Pancreas (tissue), 10 donors: Measurements from ENCODE around the gene ALX4. TPM values are rescaled to one million over a fixed set of nuclear protein-coding genes. Genes with fewer than 3 reads are reported as not detected.

Experiments used
- ATAC-seq, 4 donors: fragments of 200-7000 bp; cut with Tn5 transposase; one replicate each; pipeline versions ENCODE4 v1.8.0 to v1.9.1; 2020; ENCODE audit warnings: mild to moderate bottlenecking in 4 of 4, moderate library complexity in 4 of 4
- DNase-seq, 6 donors: peaks; one replicate each; pipeline ENCODE4 v3.0.0-alpha.2; 2020
- FAIRE-seq: peaks from 2 replicates; lab custom pipeline; 2012; peaks lifted over from hg19 to GRCh38; lab: Jason Lieb, UNC
- H3K27ac ChIP-seq, 4 donors: fragments of 200-600 bp; sonication (generic); 1 replicate in 3 of 4; 2 replicates in 1 of 4; pipeline versions ENCODE4 v1.5.0 to v1.8.0; 2020
- H3K27me3 ChIP-seq, 4 donors: fragments of 200-600 bp; one replicate each; pipeline ENCODE4 v1.8.0; 2021
- H3K36me3 ChIP-seq, 3 donors: fragments of 200-600 bp; sonication (generic) in 1 of 3; one replicate each; pipeline versions ENCODE4 v1.5.0 to v1.8.0; 2020 to 2021
- H3K4me1 ChIP-seq, 3 donors: fragments of 200-600 bp; one replicate each; pipeline ENCODE4 v1.8.0; 2021
- H3K4me3 ChIP-seq, 4 donors: fragments of 200-600 bp; sonication (generic) in 2 of 4; one replicate each; pipeline versions ENCODE4 v1.5.0 to v1.8.0; 2020 to 2021
- H3K9me3 ChIP-seq, 4 donors: fragments of 200-600 bp; one replicate each; pipeline ENCODE4 v1.8.0; 2021
- CTCF ChIP-seq, 4 donors: fragments of 200-600 bp; sonication (generic) in 3 of 4; IDR thresholded peaks; one replicate each; pipeline versions ENCODE4 v1.5.0 to v1.8.0; 2021; ENCODE audit warnings: antibody characterized with exemption in 4 of 4
- WGBS, 2 donors: extraction: QIAGEN DNeasy Blood & Tissue Kit; methylation state at CpG; one replicate each; pipeline ENCODE4 v1.1.7; 2013; 5-methylcytosine and 5-hydroxymethylcytosine counted together
- intact Hi-C, 3 donors: fragments of 100-400 bp; cut with DNase I; formaldehyde crosslinking; loops; one replicate each; pipeline versions ENCODE4 v1.11.1 to v1.14.2; 2022
- polyA plus RNA-seq, 2 donors: library from polyadenylated mRNA; stranded (reverse); fragments of 200-250 nt; gene quantifications; one replicate each; pipeline ENCODE4 v1.2.3, GENCODE V29; 2013
- total RNA-seq, 6 donors: library from RNA; stranded (reverse); fragmentation: NEBNext Ultra II Directional in 4 of 6; extraction: Animal tissue kit (Norgen Biotek cat#: 25700) in 4 of 6; gene quantifications; one replicate each; pipeline versions ENCODE4 v1.2.1 to v1.2.4, GENCODE V29; 2021 to 2023
- donor health status: healthy with polysubstance abuse.
- donor health status: DM: no; HTN: no; CAD: no; lungs with moderate emphysema.
- donor health status: DM: no; HTN: no; CAD: no.
- donor health status: control.
- donor health status: control.
- donor health status: Bipolar disorder and iron deficiency.
- donor health status: DM: yes; HTN: yes; CAD: no.
- donor health status: DM: no; HTN: no; CAD: no.
- donor health status: DM: no; HTN: no; CAD: no.
- donor health status: DM: yes; HTN: yes; CAD: no.

Gene ALX4
- total and polyA plus RNA-seq, 8 donors, result 0.02 to 0.04 (median 0.03) TPM; not detected in 5

- no peaks in the 10 kb centered on the region for H3K4me1 ChIP-seq
- H3K36me3 ChIP-seq, result no peaks in the 10 kb centered on the region
- no peak for TF ChIP-seq CTCF (IDR thresholded peaks at IDR 0.05)
- no peak overlapping the region for H3K27ac ChIP-seq
- no peak overlapping the region for H3K4me3 ChIP-seq
- no peaks in the 10 kb centered on the region for H3K9me3 ChIP-seq
- ATAC-seq, result no peak
- intact Hi-C loops, result no loop called here
- FAIRE-seq, result no peak
- peak in 1 of 6 donors; percentile 44 for DNase-seq
- no peaks in the 10 kb centered on the region for H3K27me3 ChIP-seq
- WGBS, 2 donors, result 80 to 87% methylated on average over 7 of the region's 7 CpGs
These were observed 33.9 kb downstream of the ALX4 start for GRCh38 chr11:44275961-44276550.

- TF ChIP-seq CTCF (IDR thresholded peaks at IDR 0.05), result no peak
- Histone ChIP-seq H3K36me3 (no peaks in the 10 kb centered on the region), H3K4me1 (no peaks in the 10 kb centered on the region), H3K27me3 (no peaks in the 10 kb centered on the region), H3K27ac (no peak overlapping the region), H3K4me3 (no peak overlapping the region), H3K9me3 (no peaks in the 10 kb centered on the region)
- WGBS, 2 donors, result 90% methylated on average over 10 of the region's 10 CpGs
- DNase-seq, result peak in 1 of 6 donors; percentile 44
- intact Hi-C loops, result no loop called here
- no peak for ATAC-seq
- no peak for FAIRE-seq
These were observed 34.7 kb downstream of the ALX4 start for GRCh38 chr11:44275241-44275640.

- H3K36me3 ChIP-seq, result no peaks in the 10 kb centered on the region
- no peaks in the 10 kb centered on the region for H3K4me1 ChIP-seq
- H3K27me3 ChIP-seq, result no peaks in the 10 kb centered on the region
- intact Hi-C loops, result no loop called here
- 78 to 89% methylated on average over 1 of the region's 1 CpG for WGBS, 2 donors
- H3K4me3 ChIP-seq, result no peak overlapping the region
- H3K27ac ChIP-seq, result no peak overlapping the region
- TF ChIP-seq CTCF (IDR thresholded peaks at IDR 0.05), result no peak
- no peak for FAIRE-seq
- ATAC-seq, result no peak
- no peaks in the 10 kb centered on the region for H3K9me3 ChIP-seq
- DNase-seq, result no peak
These were observed 35.5 kb downstream of the ALX4 start for GRCh38 chr11:44274404-44274803.

GRCh38 chr11:44271286-44271685, 38.7 kb downstream of the ALX4 start:
- ATAC-seq, result no peak
- Histone ChIP-seq H3K36me3 (no peaks in the 10 kb centered on the region), H3K4me1 (no peaks in the 10 kb centered on the region), H3K27me3 (no peaks in the 10 kb centered on the region), H3K27ac (no peak overlapping the region), H3K4me3 (no peak overlapping the region), H3K9me3 (no peaks in the 10 kb centered on the region)
- TF ChIP-seq CTCF (IDR thresholded peaks at IDR 0.05), result no peak
- FAIRE-seq, result no peak
- no peak for DNase-seq
- 91 to 94% methylated on average over 6 of the region's 6 CpGs for WGBS, 2 donors
- intact Hi-C loops, result no loop called here

- Histone ChIP-seq H3K27ac (no peak overlapping the region), H3K36me3 (no peaks in the 10 kb centered on the region), H3K9me3 (no peaks in the 10 kb centered on the region), H3K4me3 (no peak overlapping the region), H3K27me3 (no peaks in the 10 kb centered on the region), H3K4me1 (no peaks in the 10 kb centered on the region)
- intact Hi-C loops, result no loop called here
- TF ChIP-seq CTCF (IDR thresholded peaks at IDR 0.05), result no peak
- 89 to 92% methylated on average over 20 of the region's 20 CpGs for WGBS, 2 donors
- no peak for ATAC-seq
- DNase-seq, result peak in 1 of 6 donors; percentile 29
- no peak for FAIRE-seq
These were observed 39.3 kb downstream of the ALX4 start for GRCh38 chr11:44270403-44271273.
